ENCODE measurements around the gene BTNL2.

Gene BTNL2

DNA sequence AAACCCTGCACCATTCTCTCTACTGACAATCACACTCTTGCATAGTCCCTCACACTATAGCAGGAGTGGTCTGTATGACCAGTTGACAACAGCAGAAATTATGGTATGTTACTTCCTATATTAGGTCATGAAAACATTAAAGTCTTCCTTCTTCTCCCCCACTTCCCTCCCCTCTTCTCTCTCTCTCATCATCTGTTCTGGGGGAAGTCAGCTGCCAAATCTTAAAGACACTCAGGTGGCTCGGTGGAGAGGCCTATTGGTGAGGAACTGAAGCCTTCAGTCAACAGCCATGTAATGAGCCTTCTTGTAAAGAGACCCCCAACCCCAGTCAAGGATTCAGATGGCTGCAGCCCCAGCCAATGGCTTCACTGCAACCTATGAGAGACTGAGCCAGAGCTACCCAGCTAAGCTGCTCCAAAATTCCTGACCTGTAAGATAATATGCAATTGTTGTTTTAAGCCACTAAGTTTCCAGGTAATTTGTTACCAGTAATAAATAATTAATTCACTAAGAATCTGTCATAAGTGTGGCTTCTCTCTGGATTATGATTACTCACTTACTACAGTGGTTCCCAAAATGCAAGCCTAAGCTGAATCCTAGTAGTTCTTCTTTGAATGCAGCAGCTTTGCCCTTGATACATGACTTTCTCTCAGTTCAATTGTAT lies 24.1 kb downstream of the BTNL2 start:
- H4K20me1 ChIP-seq (ENCODE audit: insufficient read depth, low read length, poor library complexity, severe bottlenecking) = no peaks in the 10 kb centered on the region
- peak overlapping the region; percentile 20 for H3K9ac ChIP-seq (ENCODE audit: low read depth, low read length, poor library complexity, severe bottlenecking)
- no peaks in the 10 kb centered on the region for H3K79me2 ChIP-seq (ENCODE audit: insufficient read depth, low read length)
- H3K4me3 ChIP-seq (ENCODE audit: low read length, poor library complexity, severe bottlenecking) = peak overlapping the region; percentile 2
- peaks cover 15% of the 10 kb centered on the region for H3K4me1 ChIP-seq (ENCODE audit: insufficient read depth, low read length, poor library complexity, severe bottlenecking)
- TF ChIP-seq, protein P1, sequence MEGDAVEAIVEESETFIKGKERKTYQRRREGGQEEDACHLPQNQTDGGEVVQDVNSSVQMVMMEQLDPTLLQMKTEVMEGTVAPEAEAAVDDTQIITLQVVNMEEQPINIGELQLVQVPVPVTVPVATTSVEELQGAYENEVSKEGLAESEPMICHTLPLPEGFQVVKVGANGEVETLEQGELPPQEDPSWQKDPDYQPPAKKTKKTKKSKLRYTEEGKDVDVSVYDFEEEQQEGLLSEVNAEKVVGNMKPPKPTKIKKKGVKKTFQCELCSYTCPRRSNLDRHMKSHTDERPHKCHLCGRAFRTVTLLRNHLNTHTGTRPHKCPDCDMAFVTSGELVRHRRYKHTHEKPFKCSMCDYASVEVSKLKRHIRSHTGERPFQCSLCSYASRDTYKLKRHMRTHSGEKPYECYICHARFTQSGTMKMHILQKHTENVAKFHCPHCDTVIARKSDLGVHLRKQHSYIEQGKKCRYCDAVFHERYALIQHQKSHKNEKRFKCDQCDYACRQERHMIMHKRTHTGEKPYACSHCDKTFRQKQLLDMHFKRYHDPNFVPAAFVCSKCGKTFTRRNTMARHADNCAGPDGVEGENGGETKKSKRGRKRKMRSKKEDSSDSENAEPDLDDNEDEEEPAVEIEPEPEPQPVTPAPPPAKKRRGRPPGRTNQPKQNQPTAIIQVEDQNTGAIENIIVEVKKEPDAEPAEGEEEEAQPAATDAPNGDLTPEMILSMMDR (conservative IDR thresholded peaks at IDR 0.05; ENCODE audit: low read length) = no peak
- TF ChIP-seq EZH2phosphoT487 (IDR thresholded peaks at IDR 0.05; ENCODE audit: borderline replicate concordance) = no peak
- no peaks in the 10 kb centered on the region for H3K9me2 ChIP-seq (replicated peaks; ENCODE audit: low read depth, low read length)
- H3K27me3 ChIP-seq (ENCODE audit: insufficient read depth, low read length, poor library complexity, severe bottlenecking) = no peaks in the 10 kb centered on the region
- no peaks in the 10 kb centered on the region for H3K36me3 ChIP-seq (ENCODE audit: insufficient read depth, low read length)
- H3K9me3 ChIP-seq (ENCODE audit: insufficient read depth, low read depth, low read length) = no peaks in the 10 kb centered on the region
- H3F3A ChIP-seq (ENCODE audit: low read depth) = no peaks in the 10 kb centered on the region
- peak overlapping the region; percentile 31 for H3K4me2 ChIP-seq (ENCODE audit: low read depth, low read length, poor library complexity, severe bottlenecking)
- peak overlapping the region; percentile 79 for H2AFZ ChIP-seq (ENCODE audit: low read length)

GRCh38 chr6:32379545-32379944 lies 27.4 kb downstream of the BTNL2 start:
- Histone ChIP-seq H3K4me3 (ENCODE audit: low read length, poor library complexity, severe bottlenecking) (no peak overlapping the region), H3K4me1 (ENCODE audit: insufficient read depth, low read length, poor library complexity, severe bottlenecking) (peaks cover 37% of the 10 kb centered on the region), H4K20me1 (ENCODE audit: insufficient read depth, low read length, poor library complexity, severe bottlenecking) (no peaks in the 10 kb centered on the region), H2AFZ (ENCODE audit: low read length) (no peak overlapping the region), H3K79me2 (ENCODE audit: insufficient read depth, low read length) (no peaks in the 10 kb centered on the region), H3K9me3 (ENCODE audit: insufficient read depth, low read depth, low read length) (no peaks in the 10 kb centered on the region), H3K9ac (ENCODE audit: low read depth, low read length, poor library complexity, severe bottlenecking) (no peak overlapping the region), H3K9me2 (replicated peaks; ENCODE audit: low read depth, low read length) (no peaks in the 10 kb centered on the region), H3K27me3 (ENCODE audit: insufficient read depth, low read length, poor library complexity, severe bottlenecking) (no peaks in the 10 kb centered on the region), H3F3A (ENCODE audit: low read depth) (no peaks in the 10 kb centered on the region), H3K4me2 (ENCODE audit: low read depth, low read length, poor library complexity, severe bottlenecking) (no peak overlapping the region), H3K36me3 (ENCODE audit: insufficient read depth, low read length) (no peaks in the 10 kb centered on the region)
- TF ChIP-seq EZH2phosphoT487 (IDR thresholded peaks at IDR 0.05; ENCODE audit: borderline replicate concordance) = no peak
- TF ChIP-seq, protein P1 (conservative IDR thresholded peaks at IDR 0.05; ENCODE audit: low read length) = no peak

DNA sequence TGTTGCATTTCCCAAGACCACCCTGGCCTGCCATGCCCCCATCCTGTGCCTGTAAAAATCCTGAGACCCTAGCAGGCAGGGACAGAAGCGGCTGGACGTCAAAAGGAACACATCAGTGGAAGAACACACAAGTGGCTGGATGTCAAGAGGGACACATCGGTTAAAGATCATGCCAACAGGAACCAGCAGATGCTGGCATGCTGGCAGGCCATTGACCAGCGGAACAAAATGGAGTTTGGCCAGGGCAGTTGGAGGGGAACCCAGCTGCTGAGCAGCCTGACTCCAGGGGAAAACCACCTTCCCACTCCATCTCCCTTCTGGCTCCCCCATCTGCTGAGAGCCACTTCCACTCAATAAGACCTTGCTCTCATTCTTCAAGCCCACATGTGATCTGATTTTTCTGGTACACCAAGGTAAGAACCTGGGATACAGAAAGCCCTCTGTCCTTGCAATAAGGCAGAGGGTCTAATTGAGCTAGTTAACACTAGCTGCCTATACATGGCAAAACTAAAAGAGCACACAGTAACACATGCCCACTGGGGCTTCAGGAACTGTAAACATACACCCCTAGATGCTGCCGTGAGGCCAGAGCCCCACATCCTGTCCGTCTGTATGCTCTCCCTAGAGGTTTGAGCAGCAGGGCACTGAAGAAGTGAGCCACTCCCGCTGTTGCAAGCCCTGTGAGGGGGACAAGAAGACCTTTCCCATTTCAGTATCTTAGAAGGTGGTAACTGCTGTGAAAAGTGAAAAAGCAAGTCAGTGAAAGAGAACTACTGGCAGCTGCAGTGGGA lies 31.0 kb downstream of the BTNL2 start:
- Histone ChIP-seq H3K79me2 (ENCODE audit: insufficient read depth, low read length) (no peaks in the 10 kb centered on the region), H3K4me2 (ENCODE audit: low read depth, low read length, poor library complexity, severe bottlenecking) (peak overlapping the region; percentile 50), H4K20me1 (ENCODE audit: insufficient read depth, low read length, poor library complexity, severe bottlenecking) (no peaks in the 10 kb centered on the region), H3K4me1 (ENCODE audit: insufficient read depth, low read length, poor library complexity, severe bottlenecking) (peaks cover 42% of the 10 kb centered on the region), H3K4me3 (ENCODE audit: low read length, poor library complexity, severe bottlenecking) (no peak overlapping the region), H3F3A (ENCODE audit: low read depth) (no peaks in the 10 kb centered on the region), H2AFZ (ENCODE audit: low read length) (peak overlapping the region; percentile 43), H3K9ac (ENCODE audit: low read depth, low read length, poor library complexity, severe bottlenecking) (peak overlapping the region; percentile 10), H3K9me2 (replicated peaks; ENCODE audit: low read depth, low read length) (no peaks in the 10 kb centered on the region), H3K36me3 (ENCODE audit: insufficient read depth, low read length) (no peaks in the 10 kb centered on the region), H3K9me3 (ENCODE audit: insufficient read depth, low read depth, low read length) (no peaks in the 10 kb centered on the region), H3K27me3 (ENCODE audit: insufficient read depth, low read length, poor library complexity, severe bottlenecking) (no peaks in the 10 kb centered on the region)
- TF ChIP-seq EZH2phosphoT487 (IDR thresholded peaks at IDR 0.05; ENCODE audit: borderline replicate concordance) = no peak
- TF ChIP-seq, protein P1 (conservative IDR thresholded peaks at IDR 0.05; ENCODE audit: low read length) = no peak

Measured in Loucy (cell line).